Measurements from ENCODE around the gene RAB37.

RAB37 gene

DNA sequence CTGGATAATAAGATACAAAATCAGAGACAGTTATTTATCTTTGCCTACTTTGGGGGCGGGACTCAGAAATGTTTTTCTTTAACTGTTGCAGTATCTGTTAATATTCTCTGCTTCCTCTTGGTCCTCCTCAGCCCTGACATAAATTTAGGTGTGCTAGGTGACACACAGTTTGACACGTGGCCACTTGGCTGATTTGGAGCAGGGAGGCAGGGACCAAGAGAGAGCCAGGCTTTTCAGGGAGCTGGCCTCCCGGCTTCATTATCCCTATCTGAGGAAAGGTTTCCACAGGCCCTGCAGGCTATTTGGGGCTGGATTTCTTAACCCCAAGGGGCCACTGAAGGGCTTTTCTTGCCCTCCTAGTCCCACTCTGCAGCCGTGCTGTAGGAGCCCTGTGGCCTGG lies 59.2 kb downstream of the RAB37 start:
- no peaks in the 10 kb centered on the region for H3K27me3 ChIP-seq (ENCODE audit: control insufficient read depth, insufficient read depth, low read length)
- no peaks in the 10 kb centered on the region for H3K4me1 ChIP-seq (ENCODE audit: control insufficient read depth, insufficient read depth, low read length)
- H3K9ac ChIP-seq (ENCODE audit: low read depth, low read length): no peak overlapping the region
- H3K9me3 ChIP-seq (ENCODE audit: control insufficient read depth, insufficient read depth, low read length): no peaks in the 10 kb centered on the region
- H3K4me3 ChIP-seq (ENCODE audit: low read depth, low read length): no peak overlapping the region
- H3K36me3 ChIP-seq (ENCODE audit: control insufficient read depth, insufficient read depth, low read length): peaks cover 81% of the 10 kb centered on the region
- no peak overlapping the region for H3K27ac ChIP-seq (ENCODE audit: low read depth, low read length)

DNA sequence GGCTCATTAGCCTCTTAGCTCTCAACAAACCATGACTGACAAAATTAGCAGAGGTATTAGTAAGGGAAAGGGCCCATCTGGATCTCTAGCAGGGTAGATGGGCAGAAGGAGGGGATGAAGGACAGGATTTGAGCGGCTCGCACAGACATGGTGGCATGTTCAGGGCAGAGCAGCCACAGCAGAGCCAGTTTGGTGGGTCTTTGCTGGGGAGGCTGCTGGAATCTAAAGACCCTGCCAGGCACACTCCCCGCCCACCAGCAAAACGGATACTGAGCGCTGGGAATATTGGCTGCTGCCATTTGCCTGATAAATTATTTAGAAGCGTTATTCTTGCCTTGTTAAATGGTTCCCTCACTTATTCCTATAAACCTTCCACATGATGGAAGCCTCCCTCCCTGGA lies 59.8 kb downstream of the RAB37 start:
- H3K4me1 ChIP-seq (ENCODE audit: control insufficient read depth, insufficient read depth, low read length): no peaks in the 10 kb centered on the region
- H3K4me3 ChIP-seq (ENCODE audit: low read depth, low read length): no peak overlapping the region
- H3K9me3 ChIP-seq (ENCODE audit: control insufficient read depth, insufficient read depth, low read length): no peaks in the 10 kb centered on the region
- peaks cover 81% of the 10 kb centered on the region for H3K36me3 ChIP-seq (ENCODE audit: control insufficient read depth, insufficient read depth, low read length)
- no peak overlapping the region for H3K27ac ChIP-seq (ENCODE audit: low read depth, low read length)
- H3K27me3 ChIP-seq (ENCODE audit: control insufficient read depth, insufficient read depth, low read length): no peaks in the 10 kb centered on the region
- H3K9ac ChIP-seq (ENCODE audit: low read depth, low read length): no peak overlapping the region

Data from HUES48 (cell line).